ENCODE results near the gene RIN1.

Gene RIN1

GRCh38 chr11:66299186-66299585 lies 37.0 kb downstream of the RIN1 start:
- no peak for TF ChIP-seq CTCF (IDR thresholded peaks at IDR 0.05)

DNA sequence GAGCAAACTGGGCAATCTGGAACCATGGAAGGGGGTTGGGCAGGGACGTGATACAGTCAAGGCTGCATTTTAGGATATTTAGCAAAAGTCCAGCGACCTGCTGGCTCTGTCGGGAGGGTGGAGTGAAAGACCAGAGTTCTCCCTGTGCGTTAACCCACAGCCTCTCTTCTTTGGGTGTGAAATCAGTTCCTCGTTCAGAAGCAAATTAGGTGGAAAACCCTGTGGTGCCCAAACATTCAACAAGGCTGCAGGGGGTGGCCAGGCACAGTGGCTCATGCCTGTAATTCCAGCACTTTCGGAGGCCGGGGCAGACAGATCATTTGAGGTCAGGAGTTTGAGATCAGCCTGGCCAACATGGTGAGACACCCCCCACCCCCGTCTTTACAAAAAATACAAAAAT lies 38.6 kb downstream of the RIN1 start:
- TF ChIP-seq CTCF (IDR thresholded peaks at IDR 0.05), result no peak

- no peak for TF ChIP-seq CTCF (IDR thresholded peaks at IDR 0.05)
Observed at GRCh38 chr11:66294626-66295620, 41.3 kb downstream of the RIN1 start.

DNA sequence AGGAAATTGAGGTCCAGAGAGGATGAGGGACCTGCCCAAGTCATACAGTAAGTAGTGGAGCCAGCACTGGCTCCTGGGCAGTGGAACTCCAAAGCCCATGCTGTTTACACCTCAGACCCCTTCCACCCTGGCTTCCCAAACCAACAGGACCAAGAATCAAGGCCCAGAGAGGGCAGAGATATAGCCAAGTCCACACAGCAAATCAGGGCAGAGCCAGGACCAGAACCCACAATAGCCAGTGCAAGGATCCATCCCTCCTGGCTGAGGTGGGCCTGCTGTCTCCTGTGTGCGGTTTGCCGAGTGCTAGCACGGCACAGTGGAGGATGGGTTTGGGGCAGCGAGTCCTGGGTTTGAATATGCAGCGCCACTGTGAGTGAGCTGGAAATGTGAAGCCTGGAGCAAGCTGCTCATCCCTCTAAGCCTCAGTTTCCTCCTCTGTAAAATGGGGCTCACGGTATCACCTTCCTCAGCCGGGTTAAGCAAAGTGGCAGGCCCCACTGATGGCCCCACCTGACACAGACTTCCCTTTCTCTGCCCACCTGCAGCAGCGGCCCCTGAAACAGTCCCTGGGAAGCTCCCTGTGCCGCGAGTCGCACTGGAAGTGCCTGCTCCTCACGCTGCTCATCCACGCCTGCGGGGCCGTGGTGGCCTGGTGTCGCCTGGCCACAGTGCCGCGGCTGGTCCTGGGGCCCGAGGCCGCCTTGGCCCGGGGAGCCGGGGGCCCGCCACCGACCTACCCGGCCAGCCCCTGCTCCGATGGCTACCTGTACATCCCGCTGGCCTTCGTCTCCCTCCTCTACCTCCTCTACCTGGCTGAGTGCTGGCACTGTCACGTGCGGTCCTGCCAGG lies 42.2 kb downstream of the RIN1 start:
- no peak for TF ChIP-seq CTCF (IDR thresholded peaks at IDR 0.05)

- TF ChIP-seq CTCF (IDR thresholded peaks at IDR 0.05), result no peak
Observed at GRCh38 chr11:66293352-66293751, 42.9 kb downstream of the RIN1 start.

- no peak for TF ChIP-seq CTCF (IDR thresholded peaks at IDR 0.05)
Observed at GRCh38 chr11:66292543-66293332, 43.5 kb downstream of the RIN1 start.
